K562 (cell line): ENCODE data around the gene NCAPG2. TPM values are rescaled to one million over a fixed set of nuclear protein-coding genes. Genes with fewer than 3 reads are reported as not detected.

Experiments
- ATAC-seq: fragments of 200-7000 bp; cut with Tn5 transposase; 3 replicates; pipeline ENCODE4 v1.9.1; 2020; ENCODE audit warnings: moderate library complexity
- BruUV-seq: library from RNA; stranded (reverse); fragments of 400-500 nt; replicated peaks from 2 replicates; lab custom pipeline; 2021; lab: Mats Ljungman, UMichigan
- CTCF ChIA-PET: fragments of 300-600 bp; formaldehyde crosslinking; extraction: SDS; loops from one replicate; lab custom pipeline; 2021; ENCODE audit warnings: low intra/inter-chr PET ratio; lab: Yijun Ruan, JAX
- POLR2A ChIA-PET: fragments of 300-600, 350-650 bp; sonication (Branson Sonifier 250); formaldehyde crosslinking; extraction: SDS; loops from one replicate; lab custom pipeline; 2021; ENCODE audit warnings: antibody characterized with exemption, inconsistent platforms; lab: Yijun Ruan, JAX
- DNase-seq, 4 experiments: peaks; one replicate each; pipeline versions ENCODE4 v3.0.0 to v3.0.0-alpha.2; 2011 to 2018; ENCODE audit warnings: low spot score in 3 of 4, mixed read lengths in 3 of 4; ENCODE audit errors: extremely low read depth in 1 of 4
- FAIRE-seq: peaks from 2 replicates; lab custom pipeline; 2011; peaks lifted over from hg19 to GRCh38; lab: Jason Lieb, UNC
- H2AFZ ChIP-seq: 2 replicates; pipeline ENCODE4 v1.6.0; 2011; ENCODE audit warnings: low read depth, low read length, control low read depth, inconsistent platforms
- H3K27ac ChIP-seq: fragments of 200-600 bp; 3 replicates; pipeline ENCODE4 v1.8.0; 2011; ENCODE audit warnings: low read depth, mild to moderate bottlenecking, control low read depth, inconsistent platforms, low read length, moderate library complexity, mixed read lengths; ENCODE audit errors: extremely low read depth
- H3K27me3 ChIP-seq, 2 experiments: fragments of 300-600 bp in 1 of 2; 2 replicates in 1 of 2; 3 replicates in 1 of 2; pipeline versions ENCODE4 v1.6.0 to v1.8.0; 2011; ENCODE audit warnings: inconsistent platforms in 2 of 2, low read length in 2 of 2, mild to moderate bottlenecking in 1 of 2, mixed read lengths in 1 of 2, moderate library complexity in 1 of 2; ENCODE audit not compliant: control insufficient read depth in 2 of 2, insufficient read depth in 2 of 2
- H3K36me3 ChIP-seq: fragments of 300-600 bp; 3 replicates; pipeline ENCODE4 v1.8.0; 2011; ENCODE audit warnings: mild to moderate bottlenecking, low read length, inconsistent platforms; ENCODE audit not compliant: control insufficient read depth, insufficient read depth
- H3K4me1 ChIP-seq, 2 experiments: fragments of 200-600 bp in 1 of 2; replicated peaks in 1 of 2; 2 replicates in 1 of 2; 3 replicates in 1 of 2; pipeline versions ENCODE4 v1.5.1 to v1.8.0; 2011; ENCODE audit warnings: inconsistent platforms in 2 of 2, low read length in 2 of 2, mild to moderate bottlenecking in 1 of 2, mixed read lengths in 1 of 2, moderate library complexity in 1 of 2; ENCODE audit not compliant: control insufficient read depth in 2 of 2, insufficient read depth in 2 of 2
- H3K4me2 ChIP-seq: 2 replicates; pipeline ENCODE4 v1.6.1; 2011; ENCODE audit warnings: low read length, control low read depth, inconsistent platforms, mixed read lengths; ENCODE audit not compliant: insufficient read depth
- H3K4me3 ChIP-seq: fragments of 200-600 bp; sonication (generic), shearing (Covaris generic); 2 replicates; pipeline ENCODE4 v1.5.1; 2016; ENCODE audit warnings: control low read depth, inconsistent platforms
- H3K79me2 ChIP-seq: fragments of 200-600 bp; 3 replicates; pipeline ENCODE4 v1.8.0; 2011; ENCODE audit warnings: low read length, inconsistent platforms; ENCODE audit not compliant: control insufficient read depth, insufficient read depth
- H3K9ac ChIP-seq, 2 experiments: 2 replicates each; pipeline versions ENCODE4 v1.6.0 to v1.6.1; 2011; ENCODE audit warnings: low read depth in 2 of 2, low read length in 2 of 2, control low read depth in 1 of 2, inconsistent platforms in 1 of 2, mild to moderate bottlenecking in 1 of 2, mixed read lengths in 1 of 2; ENCODE audit not compliant: insufficient read depth in 1 of 2
- H3K9me1 ChIP-seq: one replicate; pipeline ENCODE4 v1.6.0; 2011; ENCODE audit warnings: inconsistent platforms, mild to moderate bottlenecking, low read length, moderate library complexity; ENCODE audit not compliant: control insufficient read depth, insufficient read depth
- H3K9me3 ChIP-seq: replicated peaks from 2 replicates; pipeline ENCODE4 v1.5.1; 2011; ENCODE audit warnings: low read depth, low read length, inconsistent platforms; ENCODE audit not compliant: control insufficient read depth, insufficient read depth
- H4K20me1 ChIP-seq: replicated peaks from 2 replicates; pipeline ENCODE4 v1.6.1; 2011; ENCODE audit warnings: low read length, inconsistent platforms, mixed read lengths; ENCODE audit not compliant: control insufficient read depth, insufficient read depth
- ARHGAP35 ChIP-seq: fragments of 450-650 bp; IDR thresholded peaks from 2 replicates; pipeline ENCODE4 v1.6.1; 2018; ENCODE audit not compliant: partially characterized antibody
- ELF4 ChIP-seq: fragments of 450-650 bp; formaldehyde crosslinking; IDR thresholded peaks from 2 replicates; pipeline ENCODE4 v1.4.0; 2022; ENCODE audit warnings: missing genetic modification characterization
- EWSR1 ChIP-seq: fragments of 450-650 bp; IDR thresholded peaks from 2 replicates; pipeline ENCODE4 v1.6.1; 2018; ENCODE audit warnings: borderline replicate concordance, mild to moderate bottlenecking, low read depth, moderate library complexity; ENCODE audit not compliant: partially characterized antibody
- MCM3 ChIP-seq: fragments of 450-650 bp; IDR thresholded peaks from 2 replicates; pipeline ENCODE4 v1.6.1; 2016
- MTA2 ChIP-seq: fragments of 450-650 bp; IDR thresholded peaks from 2 replicates; pipeline ENCODE4 v1.6.1; 2016; ENCODE audit warnings: low read depth
- OTX1 ChIP-seq: fragments of 450-650 bp; formaldehyde crosslinking; IDR thresholded peaks from 2 replicates; pipeline ENCODE4 v1.4.0; 2022; ENCODE audit warnings: mild to moderate bottlenecking
- WGBS: fragments of 100-300 bp; shearing (Covaris generic); methylation state at CpG from one replicate; pipeline ENCODE4 v1.1.6; 2016; ENCODE audit warnings: low coverage, mixed read lengths; ENCODE audit not compliant: insufficient coverage; ENCODE audit errors: missing lambda C conversion rate; 5-methylcytosine and 5-hydroxymethylcytosine counted together
- in situ Hi-C: fragments of 300-500 bp; cut with MboI; formaldehyde crosslinking; loops from 4 replicates; pipeline ENCODE4 v1.15.0; 2018; ENCODE audit warnings: inconsistent platforms, mixed read lengths
- intact Hi-C: fragments of 100-400 bp; cut with micrococcal nuclease; formaldehyde crosslinking; loops from 2 replicates; pipeline ENCODE4 v1.14.2; 2022
- polyA plus RNA-seq, 8 experiments: library from polyadenylated mRNA; depleted of rRNA in 4 of 8; stranded (reverse) in 5 of 8; unstranded in 3 of 8; fragments of >200 nt; fragmentation: Nextera tagmentation in 2 of 8; fragmentation: Illumina TruSeq in 1 of 8; extraction: Ambion mirVana in 2 of 8; extraction: Trizol in 1 of 8; gene quantifications; 2 replicates each; pipeline versions ENCODE4 v1.2.1 to v1.2.3, GENCODE V29; 2011 to 2014; ENCODE audit warnings: inconsistent platforms in 1 of 8, missing spikeins in 1 of 8
- total RNA-seq, 7 experiments: library from RNA; depleted of rRNA in 6 of 7; stranded (reverse); fragments of >200 nt in 6 of 7; fragmentation: Illumina TruSeq in 2 of 7; extraction: Trizol in 2 of 7; gene quantifications; 2 replicates each; pipeline versions ENCODE4 v1.2.1 to v1.2.3, GENCODE V29; 2011 to 2021; ENCODE audit warnings: low replicate concordance in 1 of 7
- TF ChIP-seq, protein P1 (sequence below): fragments of 450-650 bp; formaldehyde crosslinking; conservative IDR thresholded peaks from 2 replicates; pipeline ENCODE4 v1.4.0; 2022; ENCODE audit warnings: mild to moderate bottlenecking, missing genetic modification characterization
- TF ChIP-seq, protein P2 (sequence below): fragments of 450-650 bp; formaldehyde crosslinking; IDR thresholded peaks from 2 replicates; pipeline ENCODE4 v1.4.0; 2022; ENCODE audit warnings: missing genetic modification characterization
- TF ChIP-seq, protein P3 (sequence below): fragments of 450-650 bp; formaldehyde crosslinking; IDR thresholded peaks from 2 replicates; pipeline ENCODE4 v1.4.0; 2022; ENCODE audit warnings: missing genetic modification characterization
- TF ChIP-seq, protein P4 (sequence below), 3 experiments: fragments of 200-800 bp in 1 of 3; sonication (Bioruptor generic) in 1 of 3; sonication (generic) in 1 of 3; formaldehyde crosslinking in 1 of 3; IDR thresholded peaks; 2 replicates each; pipeline versions ENCODE4 v1.6.1 to v1.8.0; 2016 to 2022; ENCODE audit warnings: mild to moderate bottlenecking in 2 of 3, missing compliant biosample characterization in 2 of 3, missing genetic modification characterization in 2 of 3, missing genetic modification reagents in 1 of 3

Gene NCAPG2
- total and polyA plus RNA-seq, 9 of the 15 experiments (the other 6 are each of a cell fraction or from before 2014, with no cell fraction given), result 21.5 to 127 (median 86.1) TPM

DNA sequence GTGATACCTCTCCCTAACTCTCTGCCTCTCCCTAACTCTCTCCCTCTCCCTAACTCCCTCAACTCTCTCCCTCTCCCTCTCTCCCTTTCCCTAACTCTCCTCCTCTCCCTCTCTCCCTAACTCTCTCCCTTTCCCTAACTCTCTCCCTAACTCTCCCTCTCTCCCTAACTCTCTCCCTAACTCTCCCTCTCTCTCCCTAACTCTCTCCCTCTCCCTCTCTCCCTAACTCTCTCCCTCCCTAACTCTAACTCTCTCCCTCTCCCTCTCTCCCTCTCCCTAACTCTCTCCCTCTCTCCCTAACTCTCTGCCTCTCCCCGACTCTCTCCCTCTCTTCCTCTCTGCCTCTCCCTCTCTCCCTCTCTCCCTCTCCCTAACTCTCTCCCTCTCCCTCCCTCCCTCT is 115.0 kb downstream of the NCAPG2 start:
- FAIRE-seq, result no peak
- peaks cover 5% of the 10 kb centered on the region for H4K20me1 ChIP-seq
- H3K9ac ChIP-seq, result no peak overlapping the region
- H3K27me3 ChIP-seq, result peaks cover 40 to 64% of the 10 kb centered on the region in 2 experiments
- WGBS, result no CpG with 5 or more reads among the region's 1 CpG
- peaks cover 0 to 22% of the 10 kb centered on the region in 2 experiments; a peak in 2 of 5 replicates for H3K4me1 ChIP-seq
- H3K79me2 ChIP-seq, result no peaks in the 10 kb centered on the region
- no peak for DNase-seq
- no peaks in the 10 kb centered on the region for H3K36me3 ChIP-seq
- H3K9me3 ChIP-seq, result 0 out of 2 replicates have a peak, but pooled peaks cover 5% of the 10 kb centered on the region
- H3K27ac ChIP-seq, result no peak overlapping the region
- no peak for ATAC-seq
- H3K4me2 ChIP-seq, result no peak overlapping the region
- intact Hi-C loops (no loop called here), in situ Hi-C loops (no loop called here)
- H2AFZ ChIP-seq, result no peak overlapping the region
- no TSS peak for BruUV-seq
- no peaks in the 10 kb centered on the region for H3K9me1 ChIP-seq
- H3K4me3 ChIP-seq, result no peak overlapping the region
- CTCF ChIA-PET, result no interaction called here
- TF ChIP-seq ELF4, result peak; percentile 46; the same call in 1 of the 2 replicates
- TF ChIP-seq MTA2, result no peak
- TF ChIP-seq, protein P1, sequence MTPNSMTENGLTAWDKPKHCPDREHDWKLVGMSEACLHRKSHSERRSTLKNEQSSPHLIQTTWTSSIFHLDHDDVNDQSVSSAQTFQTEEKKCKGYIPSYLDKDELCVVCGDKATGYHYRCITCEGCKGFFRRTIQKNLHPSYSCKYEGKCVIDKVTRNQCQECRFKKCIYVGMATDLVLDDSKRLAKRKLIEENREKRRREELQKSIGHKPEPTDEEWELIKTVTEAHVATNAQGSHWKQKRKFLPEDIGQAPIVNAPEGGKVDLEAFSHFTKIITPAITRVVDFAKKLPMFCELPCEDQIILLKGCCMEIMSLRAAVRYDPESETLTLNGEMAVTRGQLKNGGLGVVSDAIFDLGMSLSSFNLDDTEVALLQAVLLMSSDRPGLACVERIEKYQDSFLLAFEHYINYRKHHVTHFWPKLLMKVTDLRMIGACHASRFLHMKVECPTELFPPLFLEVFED (CRISPR knock-in tag), result 0 out of 2 replicates have a peak, but pooled peaks have one; percentile 8
- TF ChIP-seq, protein P2, sequence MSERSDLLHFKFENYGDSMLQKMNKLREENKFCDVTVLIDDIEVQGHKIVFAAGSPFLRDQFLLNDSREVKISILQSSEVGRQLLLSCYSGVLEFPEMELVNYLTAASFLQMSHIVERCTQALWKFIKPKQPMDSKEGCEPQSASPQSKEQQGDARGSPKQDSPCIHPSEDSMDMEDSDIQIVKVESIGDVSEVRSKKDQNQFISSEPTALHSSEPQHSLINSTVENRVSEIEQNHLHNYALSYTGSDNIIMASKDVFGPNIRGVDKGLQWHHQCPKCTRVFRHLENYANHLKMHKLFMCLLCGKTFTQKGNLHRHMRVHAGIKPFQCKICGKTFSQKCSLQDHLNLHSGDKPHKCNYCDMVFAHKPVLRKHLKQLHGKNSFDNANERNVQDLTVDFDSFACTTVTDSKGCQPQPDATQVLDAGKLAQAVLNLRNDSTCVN (CRISPR knock-in tag), result 0 out of 2 replicates have a peak, but pooled peaks have one; percentile 62
- 0 out of 2 replicates have a peak, but pooled peaks have one; percentile 47 for TF ChIP-seq OTX1 (CRISPR knock-in tag)
- TF ChIP-seq, protein P3, sequence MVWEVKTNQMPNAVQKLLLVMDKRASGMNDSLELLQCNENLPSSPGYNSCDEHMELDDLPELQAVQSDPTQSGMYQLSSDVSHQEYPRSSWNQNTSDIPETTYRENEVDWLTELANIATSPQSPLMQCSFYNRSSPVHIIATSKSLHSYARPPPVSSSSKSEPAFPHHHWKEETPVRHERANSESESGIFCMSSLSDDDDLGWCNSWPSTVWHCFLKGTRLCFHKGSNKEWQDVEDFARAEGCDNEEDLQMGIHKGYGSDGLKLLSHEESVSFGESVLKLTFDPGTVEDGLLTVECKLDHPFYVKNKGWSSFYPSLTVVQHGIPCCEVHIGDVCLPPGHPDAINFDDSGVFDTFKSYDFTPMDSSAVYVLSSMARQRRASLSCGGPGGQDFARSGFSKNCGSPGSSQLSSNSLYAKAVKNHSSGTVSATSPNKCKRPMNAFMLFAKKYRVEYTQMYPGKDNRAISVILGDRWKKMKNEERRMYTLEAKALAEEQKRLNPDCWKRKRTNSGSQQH (CRISPR knock-in tag), result peak; percentile 66; the same call in 1 of the 2 replicates
- peak; percentile 53; the same call in 1 of the 2 replicates for TF ChIP-seq MCM3
- TF ChIP-seq, protein P4, sequence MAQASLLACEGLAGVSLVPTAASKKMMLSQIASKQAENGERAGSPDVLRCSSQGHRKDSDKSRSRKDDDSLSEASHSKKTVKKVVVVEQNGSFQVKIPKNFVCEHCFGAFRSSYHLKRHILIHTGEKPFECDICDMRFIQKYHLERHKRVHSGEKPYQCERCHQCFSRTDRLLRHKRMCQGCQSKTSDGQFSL (CRISPR knock-in tag; IDR thresholded peaks at IDR 0.05), result no peak
- TF ChIP-seq, protein P4 (tag; IDR thresholded peaks at IDR 0.05), result no peak
- peak; percentile 5 for TF ChIP-seq ARHGAP35
- no peak for TF ChIP-seq EWSR1
- TF ChIP-seq, all 486 proteins: peak for 7
- POLR2A ChIA-PET, result no interaction called here
